ENCODE results near the gene KISS1R.
"Not testable (repeated sequence)": the region's sequence is repeated elsewhere in the genome, so short reads cannot be mapped to it uniquely, and the experiment has no call there.

KISS1R gene

DNA sequence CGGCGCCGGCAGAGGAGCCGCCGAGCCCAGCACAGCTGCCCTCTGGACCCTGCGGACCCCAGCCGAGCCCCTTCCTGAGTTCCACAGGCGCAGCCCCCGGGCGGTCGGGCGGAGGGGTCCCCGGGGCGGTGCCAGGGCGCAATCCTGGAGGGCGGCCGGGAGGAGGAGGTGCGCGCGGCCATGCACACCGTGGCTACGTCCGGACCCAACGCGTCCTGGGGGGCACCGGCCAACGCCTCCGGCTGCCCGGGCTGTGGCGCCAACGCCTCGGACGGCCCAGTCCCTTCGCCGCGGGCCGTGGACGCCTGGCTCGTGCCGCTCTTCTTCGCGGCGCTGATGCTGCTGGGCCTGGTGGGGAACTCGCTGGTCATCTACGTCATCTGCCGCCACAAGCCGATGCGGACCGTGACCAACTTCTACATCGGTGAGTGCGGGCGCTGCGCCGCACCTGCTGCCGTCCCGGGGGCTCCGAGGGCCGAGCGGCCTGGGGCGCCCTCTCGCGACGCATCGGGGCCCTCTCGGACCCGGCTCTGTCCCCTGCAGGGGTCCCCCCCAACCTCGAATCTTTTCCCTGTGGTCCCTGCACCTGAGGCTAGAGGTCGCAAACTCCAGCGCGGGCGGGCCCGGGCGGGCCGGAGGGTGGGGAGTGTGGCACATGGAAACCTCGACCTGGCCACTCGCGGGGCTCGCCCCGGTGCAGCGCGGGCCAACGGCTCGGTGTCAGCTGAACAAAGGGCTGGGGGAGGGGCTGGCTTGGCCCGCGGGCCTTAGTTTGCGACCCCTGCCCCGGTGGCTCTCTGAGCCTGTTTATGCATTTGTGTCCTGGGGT is at the start of gene KISS1R:
Gene KISS1R, plus strand, starts transcription at position 11 of the 829 bp plus-strand sequence. Its CDS starts 170 bp downstream, at position 181.
- DNase-seq (ENCODE audit: low spot score): peak; percentile 61

DNA sequence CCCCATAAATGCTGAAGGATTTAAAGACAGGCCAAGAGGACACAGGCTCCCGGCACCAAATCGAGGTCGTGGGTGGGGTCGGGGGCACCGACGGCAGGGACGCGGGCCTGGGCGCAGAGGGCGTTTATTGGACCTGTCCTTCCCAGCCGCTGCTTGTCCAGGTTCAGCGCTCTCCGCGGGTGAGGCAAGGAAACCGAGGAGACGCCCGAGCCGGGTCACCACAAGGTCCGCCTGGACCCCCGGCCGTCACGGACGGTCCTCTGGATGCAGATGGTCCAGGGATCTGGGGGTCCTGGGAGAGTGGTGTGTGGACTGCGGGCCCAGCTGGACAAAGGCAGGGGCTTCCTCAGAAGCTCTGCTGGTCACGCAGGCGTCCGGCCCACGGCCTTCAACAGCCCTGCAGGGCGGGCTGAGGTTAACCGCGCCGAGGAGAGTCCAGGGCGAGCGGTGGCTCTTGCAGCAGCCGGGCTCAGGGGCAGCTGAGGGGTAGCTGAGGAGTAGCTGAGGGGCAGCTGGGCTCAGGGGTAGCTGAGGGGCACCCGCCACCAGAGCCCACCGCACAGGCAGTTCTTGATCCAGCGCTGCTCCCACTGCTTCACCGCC is 49.2 kb upstream of the KISS1R start:
- no peak for DNase-seq (ENCODE audit: low spot score)

DNA sequence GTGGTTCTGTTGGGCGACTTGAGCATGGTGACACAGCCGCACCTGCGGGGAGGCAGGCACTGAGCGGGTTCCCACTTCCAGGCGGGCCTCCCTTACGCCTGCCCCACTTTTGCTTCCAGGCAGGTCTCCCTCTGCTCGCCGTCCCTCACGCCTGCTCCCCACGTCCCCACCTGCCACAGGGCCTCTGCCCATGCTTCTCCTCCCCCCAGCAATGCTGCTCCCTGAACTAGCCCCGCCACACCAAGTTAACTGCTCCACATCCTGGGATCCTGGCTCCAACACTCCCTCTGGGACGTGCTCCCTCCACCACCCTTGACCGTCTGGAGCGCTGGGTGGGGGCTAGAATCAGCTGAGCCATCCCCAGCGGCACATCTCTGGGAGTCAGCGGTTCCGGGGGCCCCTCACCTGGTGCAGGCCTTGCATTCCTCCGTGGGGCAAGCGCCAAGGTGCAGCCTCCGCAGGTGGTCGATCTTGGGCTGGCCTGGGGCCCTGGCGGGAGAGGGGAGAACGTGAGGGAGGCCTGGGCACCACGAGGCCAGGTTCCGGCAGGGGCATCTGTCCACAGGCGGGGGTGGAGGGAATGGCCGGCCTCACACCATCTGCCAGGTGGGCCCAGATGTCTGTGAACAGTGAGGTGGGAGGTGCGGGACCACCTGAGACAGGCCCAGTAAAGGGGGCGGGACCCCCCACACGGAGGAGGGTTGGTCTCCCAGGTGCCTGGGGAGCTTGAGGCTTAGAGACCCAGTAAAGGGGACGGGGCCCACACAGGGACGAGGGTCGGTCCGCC is 48.5 kb upstream of the KISS1R start:
- DNase-seq (ENCODE audit: low spot score): no peak

DNA sequence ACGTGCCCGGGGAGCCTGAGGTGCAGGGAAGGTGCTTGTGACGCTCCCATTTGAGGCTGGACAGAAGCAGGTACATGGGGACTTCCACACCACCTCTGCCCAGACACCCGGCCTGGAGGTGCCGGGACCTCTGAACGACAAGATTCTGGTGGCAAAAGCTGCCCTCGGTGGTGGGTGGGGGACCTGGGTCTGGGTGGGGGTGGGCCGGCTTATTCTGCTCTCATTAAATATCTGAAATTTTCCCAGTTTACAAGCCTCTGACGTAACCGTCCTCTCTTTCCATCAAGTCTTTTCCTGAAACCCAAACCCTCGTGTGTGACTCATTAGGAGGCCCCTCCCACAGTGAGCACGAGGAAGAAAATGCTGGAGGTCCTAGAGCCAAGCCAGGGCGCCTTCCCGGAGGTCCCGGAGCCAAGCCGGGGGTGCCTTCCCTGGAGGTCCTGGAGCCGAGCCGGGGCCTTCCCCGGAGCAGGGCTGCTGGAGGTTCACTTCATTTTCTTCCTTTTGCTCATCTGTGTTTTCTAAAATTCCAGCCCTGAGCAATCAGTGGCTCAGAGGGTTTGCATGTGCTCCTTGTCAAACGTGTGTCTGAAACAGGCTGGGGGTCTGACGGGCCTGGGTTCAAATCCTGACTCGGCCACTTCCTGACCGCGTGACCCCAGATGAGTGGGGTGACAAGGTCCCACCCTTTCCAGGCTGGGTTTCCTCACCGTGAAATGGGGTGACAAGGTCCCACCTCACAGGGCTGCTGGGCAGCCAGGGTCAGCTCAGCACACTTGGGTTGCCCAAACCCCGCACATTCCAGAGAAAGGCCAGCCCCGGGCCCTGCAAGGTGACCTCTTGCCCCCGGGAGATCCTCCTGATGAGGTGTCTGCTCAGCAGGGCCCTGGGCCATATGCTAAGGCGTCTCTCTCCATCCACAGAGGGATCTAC is 47.6 kb upstream of the KISS1R start:
- DNase-seq (ENCODE audit: low spot score): no peak

DNA sequence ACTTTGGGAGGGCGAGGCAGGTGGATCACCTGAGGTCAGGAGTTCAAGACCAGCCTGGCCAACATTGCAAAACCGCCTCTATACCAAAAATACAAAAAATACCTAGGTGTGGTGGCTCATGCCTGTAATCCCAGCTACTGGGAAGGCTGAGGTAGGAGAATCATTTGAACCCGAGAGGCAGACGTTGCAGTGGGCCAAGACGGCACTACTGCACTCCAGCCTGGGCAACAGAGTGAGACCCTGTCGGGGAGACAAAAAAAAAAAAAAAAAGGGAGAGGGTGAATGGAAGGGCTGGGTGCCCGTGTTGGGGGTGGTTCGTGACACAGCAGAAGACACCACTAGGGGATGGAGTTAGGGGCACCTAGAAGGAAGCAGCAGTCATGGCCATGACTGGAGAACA is 46.8 kb upstream of the KISS1R start:
- no peak for DNase-seq (ENCODE audit: low spot score)

DNA sequence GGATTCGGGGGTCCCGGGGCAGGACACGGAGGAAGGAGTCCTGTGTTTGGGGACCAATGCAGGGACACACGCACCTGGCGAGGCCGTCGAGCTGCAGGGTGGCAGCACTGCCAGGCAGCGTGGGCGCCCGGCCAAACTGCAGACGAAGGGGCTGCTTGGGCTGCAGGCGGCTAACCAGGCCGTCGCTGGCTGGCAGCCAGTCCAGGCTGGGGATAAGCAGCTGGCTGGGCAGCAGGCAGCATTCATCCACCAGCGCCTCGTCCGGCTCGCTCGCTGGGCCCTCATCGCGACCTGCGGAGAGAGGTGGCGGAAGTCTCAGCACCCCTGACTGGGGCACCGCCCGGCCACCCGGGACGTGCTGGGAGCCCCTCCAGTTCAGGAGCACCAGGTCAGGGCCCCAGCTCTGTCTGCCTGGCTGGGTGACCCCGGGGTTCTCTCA is 46.2 kb upstream of the KISS1R start:
- no peak for DNase-seq (ENCODE audit: low spot score)

DNA sequence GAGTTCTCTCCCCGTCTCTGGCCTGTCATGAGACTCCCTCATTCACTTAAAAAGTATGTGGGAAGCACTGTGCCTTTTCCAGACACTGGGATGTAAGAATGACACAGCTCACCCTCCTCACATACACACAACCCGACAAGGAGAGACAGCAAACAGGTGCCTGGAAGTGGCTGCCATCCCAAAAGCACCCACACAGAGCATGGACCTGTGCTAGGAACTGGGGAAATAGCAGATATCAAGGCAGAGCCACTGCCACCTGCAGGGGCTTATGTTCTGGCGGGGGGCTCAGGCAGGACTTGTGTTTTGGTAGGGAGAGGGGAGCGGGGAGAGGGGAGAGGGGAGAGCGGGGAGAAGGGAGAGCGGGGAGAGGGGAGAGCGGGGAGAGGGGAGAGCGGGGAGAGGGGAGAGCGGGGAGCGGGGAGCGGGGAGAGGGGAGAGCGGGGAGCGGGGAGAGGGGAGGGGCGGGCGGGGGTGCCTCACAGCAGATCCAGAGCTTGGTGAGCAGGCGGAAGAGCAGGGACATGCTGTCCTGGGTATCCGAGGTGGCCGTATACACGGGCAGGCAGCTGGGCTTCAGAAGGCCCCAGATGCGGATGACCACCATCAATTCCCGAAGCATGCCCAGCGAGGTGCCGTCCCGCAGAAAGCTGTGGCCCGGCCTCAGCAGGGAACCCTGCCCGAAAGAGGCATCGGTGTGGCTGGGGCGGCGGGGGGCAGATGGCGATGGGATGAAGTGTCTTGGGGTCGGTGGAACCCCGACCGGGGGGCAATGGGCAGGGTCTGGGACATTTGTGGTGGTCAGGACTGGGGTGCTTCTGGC is 45.5 kb upstream of the KISS1R start:
- no peak for DNase-seq (ENCODE audit: low spot score)

DNA sequence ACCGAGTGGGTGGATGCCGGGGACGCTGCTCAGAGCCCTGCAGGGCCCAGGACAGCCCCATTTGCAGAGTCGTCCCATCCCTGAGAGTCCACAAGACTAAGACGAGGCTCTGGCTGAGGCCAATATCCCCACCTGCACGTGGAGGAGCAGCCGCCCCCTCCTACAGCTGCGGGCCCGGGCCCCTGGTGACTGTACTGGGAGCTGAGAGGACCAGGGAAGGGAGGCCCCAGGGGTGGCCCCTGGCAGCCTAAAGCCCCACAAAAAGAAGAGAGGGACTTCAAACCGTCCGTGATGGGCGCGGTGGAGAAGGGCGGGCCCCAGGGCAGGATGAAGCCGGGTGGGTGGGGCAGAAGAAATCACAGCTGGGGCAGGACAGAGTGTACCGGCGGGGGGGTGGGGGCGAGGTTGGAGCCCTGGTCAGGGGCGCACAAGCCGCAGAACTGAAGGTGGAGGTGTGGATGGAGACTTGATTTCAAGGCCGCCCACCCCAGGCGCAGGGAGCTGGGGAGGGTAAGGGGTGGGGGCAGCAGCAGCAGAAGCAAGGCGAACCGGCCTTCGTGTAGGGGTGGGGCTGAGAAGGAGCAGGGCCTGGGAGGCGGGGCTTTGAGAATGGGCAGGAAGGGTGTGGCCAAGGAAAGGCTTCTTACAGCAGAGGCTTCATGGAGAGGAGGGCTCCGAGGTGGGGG is 44.7 kb upstream of the KISS1R start:
- peak; percentile 89 for DNase-seq (ENCODE audit: low spot score)

DNA sequence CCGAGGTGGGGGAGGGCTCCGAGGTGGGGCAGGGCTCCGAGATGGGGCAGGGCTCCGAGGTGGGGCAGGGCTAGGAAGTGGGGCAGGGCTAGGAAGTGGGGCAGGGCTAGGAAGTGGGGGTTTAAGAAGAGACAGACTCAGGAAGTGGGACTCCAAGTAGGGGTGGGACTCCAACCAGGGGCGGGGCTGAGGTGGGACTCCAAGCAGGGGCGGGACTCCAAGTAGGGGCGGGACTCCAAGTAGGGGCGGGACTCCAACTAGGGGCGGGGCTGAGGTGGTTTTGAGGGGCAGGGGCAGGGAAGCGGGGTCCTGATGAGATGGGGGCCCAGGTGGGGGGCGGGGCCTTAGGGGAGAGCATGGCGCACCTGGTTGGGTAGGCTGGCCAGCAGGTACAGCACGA is 44.0 kb upstream of the KISS1R start:
- DNase-seq (ENCODE audit: low spot score): peak; percentile 88

DNA sequence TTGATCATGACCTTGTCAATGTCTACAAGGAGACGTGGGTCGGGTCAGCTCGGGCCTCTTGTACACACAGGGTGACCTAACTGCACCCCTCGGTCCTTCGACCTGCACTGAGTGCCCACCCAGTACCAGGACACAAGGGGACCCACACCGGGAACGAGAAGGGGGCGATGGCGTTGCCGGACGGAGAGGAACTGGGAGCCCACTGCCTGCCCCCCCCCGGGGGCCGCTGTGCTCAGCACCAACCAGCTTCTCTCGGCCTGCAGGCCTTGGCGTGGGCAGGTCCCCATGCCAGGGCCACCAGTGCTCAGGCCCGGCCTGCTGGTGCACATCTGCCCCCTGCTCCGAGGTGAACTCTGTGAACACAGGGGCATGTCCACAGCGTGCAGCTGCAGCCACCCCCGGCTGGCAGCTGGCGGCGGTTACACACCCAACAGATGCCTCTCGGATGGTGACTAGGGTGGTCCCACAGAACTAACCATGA is 43.5 kb upstream of the KISS1R start:
- no peak for DNase-seq (ENCODE audit: low spot score)

DNA sequence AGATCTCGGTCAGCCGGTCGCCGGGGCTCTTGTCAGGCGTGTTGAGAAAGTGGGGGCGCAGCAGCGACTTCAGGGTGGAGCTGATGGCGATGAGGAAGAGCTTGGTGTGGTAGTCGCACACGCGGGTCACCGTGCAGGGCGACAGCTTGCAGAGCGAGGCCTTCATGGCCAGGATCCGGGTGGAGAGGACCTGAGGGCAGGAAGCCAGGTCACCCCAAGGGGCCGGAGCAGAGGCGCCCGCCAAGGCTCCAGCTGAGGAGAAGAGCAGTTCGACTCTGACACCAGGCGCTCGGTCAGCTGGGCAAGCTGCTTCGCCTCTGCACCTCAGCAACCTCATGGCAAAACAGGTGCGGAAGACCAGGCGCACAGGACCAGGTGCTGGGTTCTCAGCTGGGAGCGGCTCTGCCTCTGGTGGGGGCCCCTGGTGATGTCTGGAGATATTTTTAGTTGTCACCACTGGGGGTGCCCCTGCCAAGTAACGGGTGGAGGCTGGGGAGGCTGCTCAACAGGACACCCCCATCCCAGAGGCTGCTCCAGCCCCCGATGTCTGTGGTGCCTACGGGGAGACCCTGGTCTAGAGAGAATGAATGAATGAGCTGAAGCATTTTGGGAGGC is 41.8 kb upstream of the KISS1R start:
- no peak for DNase-seq (ENCODE audit: low spot score)

DNA sequence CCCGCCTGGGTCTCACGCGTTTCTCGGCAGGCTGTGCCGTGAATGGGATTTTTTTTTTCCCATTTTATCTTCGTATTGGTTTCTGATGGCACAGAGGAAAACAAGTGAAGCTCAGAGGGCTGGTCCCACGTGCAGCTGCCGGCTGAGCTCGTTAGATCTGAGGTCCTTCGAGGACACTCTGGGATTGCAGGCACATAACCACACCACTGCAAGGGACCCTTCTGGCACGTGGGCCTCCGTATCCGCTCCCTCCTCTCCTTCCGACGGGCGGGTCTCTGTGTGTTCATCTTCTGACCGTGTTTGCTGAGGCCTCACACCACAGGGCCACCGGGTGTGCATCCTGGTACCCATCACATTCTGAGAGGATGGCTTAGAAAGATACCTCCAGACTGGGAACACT is 41.0 kb upstream of the KISS1R start:
- no peak for DNase-seq (ENCODE audit: low spot score)

DNA sequence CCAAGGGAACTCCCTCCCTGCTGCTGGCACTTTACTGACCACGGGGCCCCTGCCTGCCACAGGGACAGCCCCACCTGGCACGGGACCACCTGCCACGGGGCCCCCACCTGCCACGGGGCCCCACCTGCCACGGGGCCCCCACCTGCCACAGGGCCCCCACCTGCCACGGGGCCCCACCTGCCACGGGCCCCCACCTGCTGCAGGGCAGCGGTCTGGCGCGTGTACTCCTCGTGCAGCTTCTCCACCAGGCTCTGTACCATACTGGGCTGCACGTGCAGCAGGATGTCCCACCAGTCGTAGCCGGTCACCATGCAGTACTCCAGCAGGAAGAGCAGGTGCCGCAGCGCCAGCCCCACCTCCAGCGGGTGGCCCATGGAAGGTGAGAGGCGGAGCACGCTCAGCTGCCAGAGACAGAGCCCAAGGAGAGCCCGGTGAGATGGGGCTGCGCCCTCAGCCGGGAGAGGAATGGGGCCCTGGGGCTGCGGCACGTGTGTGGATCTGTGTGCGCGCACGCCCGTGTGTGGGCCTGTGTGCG is 40.3 kb upstream of the KISS1R start:
- no peak for DNase-seq (ENCODE audit: low spot score)

DNA sequence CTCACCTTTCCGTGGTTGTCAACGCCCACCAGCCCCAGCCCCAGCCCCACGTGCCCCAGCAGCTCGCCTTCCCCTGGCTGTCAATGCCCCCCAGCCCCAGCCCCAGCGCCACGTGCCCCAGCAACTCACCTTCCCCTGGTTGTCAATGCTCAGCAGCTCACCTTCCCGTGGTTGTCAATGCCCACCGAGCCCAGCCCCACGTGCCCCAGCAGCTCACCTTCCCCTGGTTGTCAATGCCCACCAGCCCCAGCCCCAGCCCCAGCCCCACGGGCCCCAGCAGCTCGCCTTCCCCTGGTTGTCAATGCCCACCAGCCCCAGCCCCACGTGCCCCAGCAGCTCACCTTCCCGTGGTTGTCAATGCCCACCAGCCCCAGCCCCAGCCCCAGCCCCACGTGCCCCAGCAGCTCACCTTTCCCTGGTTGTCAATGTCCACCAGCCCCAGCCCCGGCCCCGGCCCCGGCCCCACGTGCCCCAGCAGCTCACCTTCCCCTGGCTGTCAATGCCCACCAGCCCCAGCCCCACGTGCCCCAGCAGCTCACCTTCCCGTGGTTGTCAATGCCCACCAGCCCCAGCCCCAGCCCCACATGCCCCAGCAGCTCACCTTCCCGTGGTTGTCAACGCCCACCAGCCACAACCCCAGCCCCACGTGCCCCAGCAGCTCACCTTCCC is 39.0 kb upstream of the KISS1R start:
- not testable (repeated sequence) for DNase-seq (ENCODE audit: low spot score)

DNA sequence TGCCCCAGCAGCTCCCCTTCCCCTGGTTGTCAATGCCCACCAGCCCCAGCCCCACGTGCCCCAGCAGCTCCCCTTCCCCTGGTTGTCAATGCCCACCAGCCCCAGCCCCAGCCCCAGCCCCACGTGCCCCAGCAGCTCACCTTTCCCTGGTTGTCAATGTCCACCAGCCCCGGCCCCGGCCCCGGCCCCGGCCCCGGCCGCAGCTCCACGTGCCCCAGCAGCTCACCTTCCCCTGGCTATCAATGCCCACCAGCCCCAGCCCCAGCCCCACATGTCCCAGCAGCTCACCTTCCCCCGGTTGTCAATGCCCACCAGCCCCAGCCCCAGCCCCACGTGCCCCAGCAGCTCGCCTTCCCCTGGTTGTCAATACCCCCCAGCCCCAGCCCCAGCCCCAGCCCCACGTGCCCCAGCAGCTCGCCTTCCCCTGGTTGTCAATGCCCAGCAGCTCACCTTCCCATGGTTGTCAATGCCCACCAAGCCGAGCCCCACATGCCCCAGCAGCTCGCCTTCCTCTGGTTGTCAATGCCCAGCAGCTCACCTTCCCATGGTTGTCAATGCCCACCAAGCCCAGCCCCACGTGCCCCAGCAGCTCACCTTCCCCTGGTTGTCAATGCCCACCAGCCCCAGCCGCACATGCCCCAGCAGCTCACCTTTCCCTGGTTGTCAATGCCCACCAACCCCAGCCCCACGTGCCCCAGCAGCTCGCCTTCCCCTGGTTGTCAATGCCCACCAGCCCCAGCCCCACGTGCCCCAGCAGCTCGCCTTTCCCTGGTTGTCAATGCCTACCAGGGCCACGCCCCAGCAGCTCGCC is 38.2 kb upstream of the KISS1R start:
- DNase-seq (ENCODE audit: low spot score): not testable (repeated sequence)

DNA sequence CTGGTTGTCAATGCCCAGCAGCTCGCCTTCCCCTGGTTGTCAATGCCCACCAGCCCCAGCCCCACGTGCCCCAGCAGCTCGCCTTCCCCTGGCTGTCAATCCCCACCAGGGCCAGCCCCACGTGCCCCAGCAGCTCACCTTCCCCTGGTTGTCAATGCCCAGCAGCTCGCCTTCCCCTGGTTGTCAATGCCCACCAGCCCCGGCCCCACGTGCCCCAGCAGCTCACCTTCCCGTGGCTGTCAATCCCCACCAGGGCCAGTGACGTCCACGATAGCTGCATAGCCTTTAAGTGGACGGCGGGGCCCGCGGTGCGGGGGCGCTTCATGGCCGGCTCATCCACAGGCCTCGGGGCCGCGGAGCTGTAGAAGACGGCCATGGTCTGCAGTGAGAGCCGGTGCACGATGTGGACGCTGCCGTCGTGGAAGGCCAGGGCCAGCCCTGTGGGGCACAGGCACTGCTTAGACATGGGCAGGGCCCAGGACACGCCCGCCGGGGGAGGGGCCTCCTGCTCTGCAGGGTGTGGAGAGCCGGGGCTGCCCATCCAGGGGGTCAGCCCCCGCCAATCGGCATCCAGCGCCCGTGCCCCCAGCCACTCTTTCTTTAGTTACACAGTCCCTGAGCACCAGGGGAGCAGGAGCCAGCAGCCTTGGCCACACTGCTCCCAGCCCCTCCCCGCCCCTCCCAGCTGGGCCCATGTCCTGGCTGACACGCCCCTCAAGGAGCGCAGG is 37.3 kb upstream of the KISS1R start:
- no peak for DNase-seq (ENCODE audit: low spot score)

DNA sequence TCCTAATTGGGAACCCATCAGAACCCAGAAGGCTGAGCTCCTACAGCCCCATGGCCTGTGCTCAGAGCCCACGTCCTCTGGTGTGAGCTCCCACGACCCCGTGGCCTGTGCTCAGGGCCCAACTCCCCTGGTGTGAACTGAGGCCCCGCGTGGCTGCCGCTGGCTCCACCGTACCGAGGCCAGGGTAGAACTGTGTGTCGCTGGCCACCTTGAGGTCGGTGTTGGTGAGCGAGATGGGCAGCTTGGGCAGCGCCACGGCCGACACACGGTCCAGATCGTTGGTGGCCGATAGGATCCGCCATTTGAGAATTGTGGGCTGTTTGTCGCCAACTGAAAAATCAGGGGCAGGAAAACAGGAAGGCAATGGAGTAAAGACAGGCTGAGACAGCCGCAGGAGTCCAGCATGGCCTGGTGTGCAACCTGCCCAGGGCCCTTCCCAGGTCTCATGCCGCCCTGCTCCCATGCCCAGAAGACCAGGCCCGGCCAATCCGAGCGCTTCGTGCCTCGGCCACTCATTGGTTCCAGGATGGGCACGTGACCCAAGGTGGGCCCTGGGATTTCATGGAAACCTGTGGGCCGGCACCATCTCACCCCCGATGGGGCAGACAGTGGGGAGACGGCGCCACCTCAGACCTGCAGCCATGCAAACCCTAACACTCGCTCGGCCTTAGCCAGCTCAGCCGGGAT is 35.6 kb upstream of the KISS1R start:
- no peak for DNase-seq (ENCODE audit: low spot score)

Data from germinal center (tissue), 1 donor.